Keratinocyte (primary cell): ENCODE measurements around the gene AOPEP. TPM values are rescaled to one million over a fixed set of nuclear protein-coding genes. Genes with fewer than 3 reads are reported as not detected.

Source experiments
- DNase-seq: peaks from one replicate; pipeline ENCODE4 v3.0.0-alpha.2; 2011; ENCODE audit warnings: low read depth, missing footprints, low spot score
- FAIRE-seq: peaks from 2 replicates; lab custom pipeline; 2011; peaks lifted over from hg19 to GRCh38; lab: Jason Lieb, UNC
- H2AFZ ChIP-seq: 2 replicates; pipeline ENCODE4 v1.6.0; 2012; ENCODE audit warnings: low read length, control low read depth, inconsistent platforms; ENCODE audit not compliant: control insufficient read depth
- H3K27ac ChIP-seq: 2 replicates; pipeline ENCODE4 v1.5.1; 2011; ENCODE audit warnings: low read length; ENCODE audit not compliant: control insufficient read depth, insufficient read depth
- H3K27me3 ChIP-seq: 3 replicates; pipeline ENCODE4 v1.6.0; 2011; ENCODE audit warnings: low read length; ENCODE audit not compliant: control insufficient read depth, insufficient read depth; ENCODE audit errors: extremely low read depth
- H3K36me3 ChIP-seq, 2 experiments: 2 replicates in 1 of 2; 3 replicates in 1 of 2; pipeline ENCODE4 v1.5.1; 2011; ENCODE audit warnings: low read length in 2 of 2, mild to moderate bottlenecking in 1 of 2; ENCODE audit not compliant: control insufficient read depth in 2 of 2, insufficient read depth in 2 of 2; ENCODE audit errors: extremely low read depth in 1 of 2
- H3K4me1 ChIP-seq: 3 replicates; pipeline ENCODE4 v1.5.1; 2011; ENCODE audit warnings: low read length; ENCODE audit not compliant: control insufficient read depth, insufficient read depth; ENCODE audit errors: extremely low read depth
- H3K4me2 ChIP-seq: 3 replicates; pipeline ENCODE4 v1.6.0; 2011; ENCODE audit warnings: low read depth, low read length; ENCODE audit not compliant: control insufficient read depth, insufficient read depth; ENCODE audit errors: extremely low read depth
- H3K4me3 ChIP-seq, 3 experiments: fragments of 200-600 bp in 1 of 3; sonication (generic) in 1 of 3; 2 replicates in 2 of 3; 3 replicates in 1 of 3; pipeline ENCODE4 v1.5.1; 2011 to 2016; ENCODE audit warnings: low read length in 3 of 3, mild to moderate bottlenecking in 3 of 3, control low read depth in 2 of 3, inconsistent platforms in 1 of 3, low read depth in 1 of 3, mixed read lengths in 1 of 3, mixed run types in 1 of 3, moderate library complexity in 1 of 3; ENCODE audit not compliant: control insufficient read depth in 2 of 3, insufficient read depth in 2 of 3; ENCODE audit errors: extremely low read depth in 1 of 3
- H3K79me2 ChIP-seq: 2 replicates; pipeline ENCODE4 v1.6.0; 2012; ENCODE audit warnings: low read length; ENCODE audit not compliant: control insufficient read depth, insufficient read depth
- H3K9ac ChIP-seq: 3 replicates; pipeline ENCODE4 v1.6.0; 2011; ENCODE audit warnings: low read length; ENCODE audit not compliant: control insufficient read depth, insufficient read depth; ENCODE audit errors: extremely low read depth
- H3K9me1 ChIP-seq: 3 replicates; pipeline ENCODE4 v1.6.0; 2011; ENCODE audit warnings: low read length; ENCODE audit not compliant: control insufficient read depth, insufficient read depth; ENCODE audit errors: extremely low read depth
- H3K9me3 ChIP-seq: 2 replicates; pipeline ENCODE4 v1.5.1; 2012; ENCODE audit warnings: low read depth, low read length; ENCODE audit not compliant: control insufficient read depth
- H4K20me1 ChIP-seq: 3 replicates; pipeline ENCODE4 v1.6.0; 2011; ENCODE audit warnings: low read length; ENCODE audit not compliant: control insufficient read depth, insufficient read depth; ENCODE audit errors: extremely low read depth
- CTCF ChIP-seq, 3 experiments: IDR thresholded peaks in 1 of 3; conservative IDR thresholded peaks in 1 of 3; optimal IDR thresholded peaks in 1 of 3; 2 replicates in 2 of 3; 3 replicates in 1 of 3; pipeline versions ENCODE3 to v1.5.1; 2011; ENCODE audit warnings: low read length in 3 of 3, mild to moderate bottlenecking in 3 of 3, moderate library complexity in 2 of 3, control low read depth in 1 of 3, inconsistent platforms in 1 of 3; ENCODE audit not compliant: insufficient read depth in 2 of 3; ENCODE audit errors: extremely low read depth in 1 of 3
- EZH2 ChIP-seq: IDR thresholded peaks from one replicate; pipeline ENCODE4 v1.6.1; 2012; ENCODE audit warnings: inconsistent platforms, mild to moderate bottlenecking, low read length, moderate library complexity
- dilution Hi-C: fragments of 300-500 bp; cut with MboI; formaldehyde crosslinking; loops from one replicate; pipeline ENCODE4 v1.7.0; 2020; ENCODE audit warnings: low sequenced_read_pairs; ENCODE audit not compliant: extremely low pct_ligation_motif_present
- polyA plus RNA-seq, 5 experiments: library from polyadenylated mRNA; depleted of rRNA in 3 of 5; stranded (reverse) in 3 of 5; stranded (forward) in 1 of 5; unstranded in 1 of 5; fragments of >200 nt; gene quantifications; 1 replicate in 1 of 5; 2 replicates in 3 of 5; 3 replicates in 1 of 5; pipeline versions ENCODE4 v1.2.1 to v1.2.3, GENCODE V29; 2011 to 2012; ENCODE audit warnings: missing spikeins in 2 of 5, low read depth in 1 of 5, low replicate concordance in 1 of 5

AOPEP gene
- polyA plus RNA-seq, 1 donor (not counting 4 experiments of a cell fraction or from before 2014, with no cell fraction given) = 27.0 TPM

GRCh38 chr9:94865582-94866452 lies 139.3 kb downstream of the AOPEP start:
- H3K9ac ChIP-seq = no peak overlapping the region

GRCh38 chr9:94866770-94867169 lies 140.3 kb downstream of the AOPEP start:
- H3K4me3 ChIP-seq = peak overlapping the region in 1 of 3 experiments; percentile 26
- no peak for FAIRE-seq
- no peak for DNase-seq
- H3K36me3 ChIP-seq = no peaks in the 10 kb centered on the region
- H3K9ac ChIP-seq = peak overlapping the region; percentile 64
- no peaks in the 10 kb centered on the region for H3K9me1 ChIP-seq
- dilution Hi-C loops = no loop called here
- H3K4me2 ChIP-seq = peak overlapping the region; percentile 80
- H3K4me1 ChIP-seq = peaks cover 49% of the 10 kb centered on the region
- H3K27ac ChIP-seq = peak overlapping the region; percentile 77
- no peaks in the 10 kb centered on the region for H3K27me3 ChIP-seq
- TF ChIP-seq CTCF (optimal IDR thresholded peaks at IDR 0.05 in 1 of 3, IDR thresholded peaks at IDR 0.05 in 1 of 3, conservative IDR thresholded peaks at IDR 0.05 in 1 of 3; ENCODE audit: extremely low read depth in 1 of 3, insufficient read depth in 2 of 3, low read length in 3 of 3) = no peak
- no peak for TF ChIP-seq EZH2
- H3K9me3 ChIP-seq = no peaks in the 10 kb centered on the region
- H4K20me1 ChIP-seq = no peaks in the 10 kb centered on the region
- no peak overlapping the region for H2AFZ ChIP-seq
- H3K79me2 ChIP-seq = no peaks in the 10 kb centered on the region

More at GRCh38 chr9:94865582-94866452, 139.3 kb downstream of the AOPEP start:
- H3K9me3 ChIP-seq = no peaks in the 10 kb centered on the region
- H2AFZ ChIP-seq = no peak overlapping the region
- H3K27me3 ChIP-seq = no peaks in the 10 kb centered on the region
- dilution Hi-C loops = no loop called here
- no peaks in the 10 kb centered on the region for H3K79me2 ChIP-seq
- no peaks in the 10 kb centered on the region for H3K36me3 ChIP-seq
- H3K27ac ChIP-seq = no peak overlapping the region
- no peak for DNase-seq
- H3K4me1 ChIP-seq = peaks cover 40% of the 10 kb centered on the region
- TF ChIP-seq CTCF (optimal IDR thresholded peaks at IDR 0.05 in 1 of 3, IDR thresholded peaks at IDR 0.05 in 1 of 3, conservative IDR thresholded peaks at IDR 0.05 in 1 of 3; ENCODE audit: extremely low read depth in 1 of 3, insufficient read depth in 2 of 3, low read length in 3 of 3) (no peak), EZH2 (no peak)
- no peak for FAIRE-seq
- no peaks in the 10 kb centered on the region for H4K20me1 ChIP-seq
- no peaks in the 10 kb centered on the region for H3K9me1 ChIP-seq
- no peak overlapping the region for H3K4me2 ChIP-seq
- H3K4me3 ChIP-seq = no peak overlapping the region
